ENCODE data around the gene KDM4C. TPM values are rescaled to one million over a fixed set of nuclear protein-coding genes. Genes with fewer than 3 reads are reported as not detected.

Gene KDM4C
- total and polyA plus RNA-seq, 2 donors (not counting 1 experiment from before 2014, with no cell fraction given): 49.7 to 141 TPM

- H4K20me1 ChIP-seq (ENCODE audit: control insufficient read depth, insufficient read depth, low read length, poor library complexity, severe bottlenecking): no peaks in the 10 kb centered on the region
- no peak overlapping the region for H3K4me3 Mint-ChIP-seq
- H3K27ac Mint-ChIP-seq: no peak overlapping the region
- H3K36me3 ChIP-seq (replicated peaks in 1 of 2; ENCODE audit: control extremely low read depth in 1 of 2, control insufficient read depth in 1 of 2, extremely low read depth in 1 of 2, insufficient read depth in 2 of 2, low read length in 1 of 2): peaks cover 2 to 43% of the 10 kb centered on the region in 2 experiments
- no peak overlapping the region for H3K9ac ChIP-seq (ENCODE audit: low read length)
- DNase-seq (no peak), ATAC-seq (ENCODE audit: low read depth) (no peak)
- H3K9me3 ChIP-seq (ENCODE audit: control extremely low read depth in 1 of 3, control insufficient read depth in 2 of 3, insufficient read depth in 1 of 3, low read length in 2 of 3): no peaks in the 10 kb centered on the region
- TF ChIP-seq CTCF (IDR thresholded peaks at IDR 0.05): no peak
- TF ChIP-seq EZH2 (IDR thresholded peaks at IDR 0.05; ENCODE audit: borderline replicate concordance, insufficient read depth, low read depth, low read length, poor library complexity, severe bottlenecking): no peak
- intact Hi-C loops (cut with micrococcal nuclease): no loop called here
- no peak overlapping the region for H2AFZ ChIP-seq (ENCODE audit: insufficient read depth, low read depth, low read length, poor library complexity, severe bottlenecking)
- no peaks in the 10 kb centered on the region for H3K4me1 ChIP-seq (ENCODE audit: control insufficient read depth in 2 of 2, insufficient read depth in 2 of 2, low read length in 2 of 2)
- H3K9me3 Mint-ChIP-seq (ENCODE audit: insufficient read depth): no peaks in the 10 kb centered on the region
- H3K27ac ChIP-seq (ENCODE audit: low read length in 2 of 2): no peak overlapping the region
- H3K4me3 ChIP-seq (ENCODE audit: control extremely low read depth in 1 of 5, extremely low read depth in 1 of 5, insufficient read depth in 1 of 5, low read depth in 2 of 5, low read length in 4 of 5): no peak overlapping the region
- H3K4me2 ChIP-seq (replicated peaks; ENCODE audit: low read depth, low read length, poor library complexity, severe bottlenecking): no peak overlapping the region
- WGBS (ENCODE audit: insufficient coverage): no CpG with 5 or more reads among the region's 3 CpGs
- CTCF ChIA-PET: no interaction called here
- no peaks in the 10 kb centered on the region for H3K4me1 Mint-ChIP-seq
- H3K79me2 ChIP-seq (ENCODE audit: control insufficient read depth, insufficient read depth, low read length): peaks cover 6% of the 10 kb centered on the region
- no peaks in the 10 kb centered on the region for H3K27me3 ChIP-seq (replicated peaks in 1 of 4; ENCODE audit: control extremely low read depth in 1 of 4, control insufficient read depth in 3 of 4, insufficient read depth in 4 of 4, low read length in 3 of 4)
- H3K27me3 Mint-ChIP-seq: no peaks in the 10 kb centered on the region
- POLR2A ChIA-PET: no interaction called here
These were observed 284.4 kb downstream of the KDM4C start for GRCh38 chr9:7042124-7042523.

- Histone ChIP-seq H3K4me2 (replicated peaks; ENCODE audit: low read depth, low read length, poor library complexity, severe bottlenecking) (no peak overlapping the region), H3K27me3 (replicated peaks in 1 of 4; ENCODE audit: control extremely low read depth in 1 of 4, control insufficient read depth in 3 of 4, insufficient read depth in 4 of 4, low read length in 3 of 4) (no peaks in the 10 kb centered on the region), H4K20me1 (ENCODE audit: control insufficient read depth, insufficient read depth, low read length, poor library complexity, severe bottlenecking) (no peaks in the 10 kb centered on the region), H3K4me3 (ENCODE audit: control extremely low read depth in 1 of 5, extremely low read depth in 1 of 5, insufficient read depth in 1 of 5, low read depth in 2 of 5, low read length in 4 of 5) (no peak overlapping the region), H3K9ac (ENCODE audit: low read length) (no peak overlapping the region), H3K27ac (ENCODE audit: low read length in 2 of 2) (no peak overlapping the region), H2AFZ (ENCODE audit: insufficient read depth, low read depth, low read length, poor library complexity, severe bottlenecking) (no peak overlapping the region), H3K36me3 (replicated peaks in 1 of 2; ENCODE audit: control extremely low read depth in 1 of 2, control insufficient read depth in 1 of 2, extremely low read depth in 1 of 2, insufficient read depth in 2 of 2, low read length in 1 of 2) (peaks cover 3 to 69% of the 10 kb centered on the region in 2 experiments), H3K79me2 (ENCODE audit: control insufficient read depth, insufficient read depth, low read length) (peaks cover 6% of the 10 kb centered on the region), H3K4me1 (ENCODE audit: control insufficient read depth in 2 of 2, insufficient read depth in 2 of 2, low read length in 2 of 2) (no peaks in the 10 kb centered on the region), H3K9me3 (ENCODE audit: control extremely low read depth in 1 of 3, control insufficient read depth in 2 of 3, insufficient read depth in 1 of 3, low read length in 2 of 3) (no peaks in the 10 kb centered on the region)
- intact Hi-C loops (cut with micrococcal nuclease): no loop called here
- no CpG with 5 or more reads among the region's 1 CpG for WGBS (ENCODE audit: insufficient coverage)
- no peak overlapping the region for H3K4me3 Mint-ChIP-seq
- ATAC-seq (ENCODE audit: low read depth): no peak
- H3K27ac Mint-ChIP-seq: no peak overlapping the region
- ChIA-PET POLR2A (no interaction called here), CTCF (no interaction called here)
- no peaks in the 10 kb centered on the region for H3K4me1 Mint-ChIP-seq
- TF ChIP-seq EZH2 (IDR thresholded peaks at IDR 0.05; ENCODE audit: borderline replicate concordance, insufficient read depth, low read depth, low read length, poor library complexity, severe bottlenecking) (no peak), CTCF (IDR thresholded peaks at IDR 0.05) (no peak)
- H3K27me3 Mint-ChIP-seq: no peaks in the 10 kb centered on the region
- DNase-seq: no peak
- no peaks in the 10 kb centered on the region for H3K9me3 Mint-ChIP-seq (ENCODE audit: insufficient read depth)
These were observed 287.6 kb downstream of the KDM4C start for GRCh38 chr9:7045361-7045760.
